SK-N-SH (cell line): ENCODE measurements around the gene YIF1B. TPM values are rescaled to one million over a fixed set of nuclear protein-coding genes. Genes with fewer than 3 reads are reported as not detected.
"Not testable (repeated sequence)": the region's sequence is repeated elsewhere in the genome, so short reads cannot be mapped to it uniquely, and the experiment has no call there.

Experiments used
- CTCF ChIA-PET: fragments of 300-600, 350-600 bp; formaldehyde crosslinking; extraction: SDS; loops from one replicate; lab custom pipeline; 2021; lab: Yijun Ruan, JAX
- POLR2A ChIA-PET: fragments of 350-600 bp; sonication (Branson Sonifier 250); formaldehyde crosslinking; extraction: SDS; loops from one replicate; lab custom pipeline; 2020; ENCODE audit warnings: antibody characterized with exemption, inconsistent platforms; lab: Yijun Ruan, JAX
- DNase-seq: peaks from one replicate; pipeline ENCODE4 v3.0.0; 2012
- H2AFZ ChIP-seq: fragments of 200-600 bp; sonication (generic); 2 replicates; pipeline ENCODE4 v1.8.1; 2016; ENCODE audit warnings: antibody characterized with exemption, mild to moderate bottlenecking, low read depth
- H3F3A ChIP-seq: fragments of 200-600 bp; sonication (generic); replicated peaks from 2 replicates; pipeline ENCODE3; 2016; ENCODE audit warnings: antibody characterized with exemption, mild to moderate bottlenecking; ENCODE audit not compliant: insufficient read depth
- H3K27ac ChIP-seq, 2 experiments: fragments of 200-500 bp in 1 of 2; fragments of 200-600 bp in 1 of 2; sonication (Bioruptor generic) in 1 of 2; sonication (generic), shearing (Covaris generic) in 1 of 2; 2 replicates each; pipeline versions ENCODE4 v1.5.1 to v1.6.1; 2014 to 2016; ENCODE audit warnings: low read depth in 2 of 2, inconsistent platforms in 1 of 2, low read length in 1 of 2, mild to moderate bottlenecking in 1 of 2, mixed read lengths in 1 of 2
- H3K27me3 ChIP-seq: fragments of 200-600 bp; sonication (generic), shearing (Covaris generic); 2 replicates; pipeline ENCODE4 v1.6.1; 2016; ENCODE audit warnings: mixed run types; ENCODE audit not compliant: insufficient read depth
- H3K36me3 ChIP-seq, 2 experiments: fragments of 200-500 bp in 1 of 2; fragments of 200-600 bp in 1 of 2; sonication (Bioruptor generic) in 1 of 2; sonication (generic) in 1 of 2; replicated peaks in 1 of 2; 2 replicates each; pipeline versions ENCODE3 to v1.5.1; 2014 to 2016; ENCODE audit warnings: low read length in 1 of 2, mild to moderate bottlenecking in 1 of 2; ENCODE audit not compliant: insufficient read depth in 2 of 2, control insufficient read depth in 1 of 2
- H3K4me1 ChIP-seq, 2 experiments: fragments of 200-500 bp in 1 of 2; fragments of 200-600 bp in 1 of 2; sonication (Bioruptor generic) in 1 of 2; sonication (generic), shearing (Covaris generic) in 1 of 2; 2 replicates each; pipeline versions ENCODE4 v1.5.1 to v1.6.1; 2014 to 2016; ENCODE audit warnings: low read depth in 1 of 2, low read length in 1 of 2, mixed run types in 1 of 2; ENCODE audit not compliant: insufficient read depth in 2 of 2, control insufficient read depth in 1 of 2
- H3K4me2 ChIP-seq: fragments of 200-600 bp; sonication (generic), shearing (Covaris generic); 2 replicates; pipeline ENCODE4 v1.6.1; 2017; ENCODE audit warnings: mixed run types
- H3K4me3 ChIP-seq, 2 experiments: fragments of 200-500 bp in 1 of 2; fragments of 200-600 bp in 1 of 2; sonication (Bioruptor generic) in 1 of 2; sonication (generic), shearing (Covaris generic) in 1 of 2; 2 replicates each; pipeline versions ENCODE4 v1.5.1 to v1.8.1; 2014 to 2016; ENCODE audit warnings: low read depth in 2 of 2, inconsistent platforms in 1 of 2, low read length in 1 of 2, mild to moderate bottlenecking in 1 of 2, mixed read lengths in 1 of 2, moderate library complexity in 1 of 2
- H3K79me2 ChIP-seq: fragments of 200-600 bp; sonication (generic); 2 replicates; pipeline ENCODE4 v1.8.1; 2017; ENCODE audit warnings: mild to moderate bottlenecking; ENCODE audit not compliant: insufficient read depth
- H3K9ac ChIP-seq: fragments of 200-600 bp; sonication (generic); 2 replicates; pipeline ENCODE4 v1.6.1; 2017; ENCODE audit warnings: mixed run types
- H3K9me2 ChIP-seq: fragments of 200-600 bp; sonication (generic); 2 replicates; pipeline ENCODE4 v1.6.1; 2017; ENCODE audit warnings: mixed run types
- H3K9me3 ChIP-seq: fragments of 200-600 bp; sonication (generic); 2 replicates; pipeline ENCODE4 v1.6.1; 2017; ENCODE audit warnings: mixed run types, mild to moderate bottlenecking, moderate library complexity
- H4K20me1 ChIP-seq: fragments of 200-600 bp; sonication (generic); 2 replicates; pipeline ENCODE4 v1.6.1; 2017; ENCODE audit warnings: mild to moderate bottlenecking, mixed run types; ENCODE audit not compliant: insufficient read depth
- EZH2phosphoT487 ChIP-seq: fragments of 200-600 bp; sonication (generic); IDR thresholded peaks from 2 replicates; pipeline ENCODE4 v1.6.1; 2017; ENCODE audit warnings: low read depth, mixed run types, mild to moderate bottlenecking, antibody characterized with exemption, moderate library complexity, borderline replicate concordance
- FOXM1 ChIP-seq: IDR thresholded peaks from 2 replicates; pipeline ENCODE4 v1.4.0; 2012; ENCODE audit warnings: low read depth, mild to moderate bottlenecking
- GABPA ChIP-seq: IDR thresholded peaks from 2 replicates; pipeline ENCODE4 v1.4.0; 2012; ENCODE audit warnings: low read depth, mild to moderate bottlenecking
- JUND ChIP-seq: IDR thresholded peaks from 2 replicates; pipeline ENCODE4 v1.4.0; 2012
- MEF2A ChIP-seq: IDR thresholded peaks from 2 replicates; pipeline ENCODE4 v1.4.0; 2012; ENCODE audit warnings: low read depth, borderline replicate concordance
- MXI1 ChIP-seq: IDR thresholded peaks from 2 replicates; pipeline ENCODE4 v1.6.1; 2012; ENCODE audit warnings: mild to moderate bottlenecking, low read depth, low read length, improper control_type of control experiment
- NFIC ChIP-seq: IDR thresholded peaks from 2 replicates; pipeline ENCODE4 v1.4.0; 2012; ENCODE audit warnings: borderline replicate concordance
- POLR2AphosphoS5 ChIP-seq: IDR thresholded peaks from 2 replicates; pipeline ENCODE4 v1.6.1; 2012; ENCODE audit warnings: low read depth, low read length
- RCOR1 ChIP-seq: fragments of 150-350 bp; IDR thresholded peaks from 2 replicates; pipeline ENCODE4 v1.6.1; 2017; ENCODE audit warnings: antibody characterized with exemption, low read length
- RFX5 ChIP-seq: IDR thresholded peaks from 2 replicates; pipeline ENCODE4 v1.6.1; 2012; ENCODE audit warnings: mild to moderate bottlenecking, improper control_type of control experiment, low read length
- RXRA ChIP-seq: IDR thresholded peaks from 2 replicates; pipeline ENCODE4 v1.4.0; 2012; ENCODE audit warnings: low read depth, mild to moderate bottlenecking, borderline replicate concordance
- TCF12 ChIP-seq: IDR thresholded peaks from 2 replicates; pipeline ENCODE4 v1.4.0; 2012
- YY1 ChIP-seq: IDR thresholded peaks from 2 replicates; pipeline ENCODE4 v1.4.0; 2012; ENCODE audit warnings: low read depth, mild to moderate bottlenecking
- WGBS: methylation state at CpG from one replicate; pipeline ENCODE4 v1.1.6; 2017; ENCODE audit warnings: low lambda C conversion rate; 5-methylcytosine and 5-hydroxymethylcytosine counted together
- polyA plus RNA-seq, 3 experiments: library from polyadenylated mRNA; depleted of rRNA; stranded (reverse); fragments of >200 nt; gene quantifications; 2 replicates each; pipeline ENCODE4 v1.2.3, GENCODE V29; 2012
- TF ChIP-seq, protein P1 (sequence below): IDR thresholded peaks from 2 replicates; pipeline ENCODE4; 2012
- TF ChIP-seq, protein P2 (sequence below): IDR thresholded peaks from 2 replicates; pipeline ENCODE4 v1.4.0; 2012; ENCODE audit warnings: low read depth, borderline replicate concordance
- TF ChIP-seq, protein P3 (sequence below): IDR thresholded peaks from 2 replicates; pipeline ENCODE4 v1.4.0; 2012; ENCODE audit warnings: low read depth
- TF ChIP-seq, protein P4 (sequence below): IDR thresholded peaks from 2 replicates; pipeline ENCODE4 v1.4.0; 2012; ENCODE audit warnings: low read depth, borderline replicate concordance

The YIF1B gene, protein sequence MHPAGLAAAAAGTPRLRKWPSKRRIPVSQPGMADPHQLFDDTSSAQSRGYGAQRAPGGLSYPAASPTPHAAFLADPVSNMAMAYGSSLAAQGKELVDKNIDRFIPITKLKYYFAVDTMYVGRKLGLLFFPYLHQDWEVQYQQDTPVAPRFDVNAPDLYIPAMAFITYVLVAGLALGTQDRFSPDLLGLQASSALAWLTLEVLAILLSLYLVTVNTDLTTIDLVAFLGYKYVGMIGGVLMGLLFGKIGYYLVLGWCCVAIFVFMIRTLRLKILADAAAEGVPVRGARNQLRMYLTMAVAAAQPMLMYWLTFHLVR
- polyA plus RNA-seq (2012; rRNA removed), result 121 and 128 TPM in 2 replicates
- polyA plus RNA-seq (2012; cell fraction: cytosol; rRNA removed), result 44.6 and 79.2 TPM in 2 replicates
- polyA plus RNA-seq (2012; cell fraction: nucleus; rRNA removed), result 134 and 151 TPM in 2 replicates

DNA sequence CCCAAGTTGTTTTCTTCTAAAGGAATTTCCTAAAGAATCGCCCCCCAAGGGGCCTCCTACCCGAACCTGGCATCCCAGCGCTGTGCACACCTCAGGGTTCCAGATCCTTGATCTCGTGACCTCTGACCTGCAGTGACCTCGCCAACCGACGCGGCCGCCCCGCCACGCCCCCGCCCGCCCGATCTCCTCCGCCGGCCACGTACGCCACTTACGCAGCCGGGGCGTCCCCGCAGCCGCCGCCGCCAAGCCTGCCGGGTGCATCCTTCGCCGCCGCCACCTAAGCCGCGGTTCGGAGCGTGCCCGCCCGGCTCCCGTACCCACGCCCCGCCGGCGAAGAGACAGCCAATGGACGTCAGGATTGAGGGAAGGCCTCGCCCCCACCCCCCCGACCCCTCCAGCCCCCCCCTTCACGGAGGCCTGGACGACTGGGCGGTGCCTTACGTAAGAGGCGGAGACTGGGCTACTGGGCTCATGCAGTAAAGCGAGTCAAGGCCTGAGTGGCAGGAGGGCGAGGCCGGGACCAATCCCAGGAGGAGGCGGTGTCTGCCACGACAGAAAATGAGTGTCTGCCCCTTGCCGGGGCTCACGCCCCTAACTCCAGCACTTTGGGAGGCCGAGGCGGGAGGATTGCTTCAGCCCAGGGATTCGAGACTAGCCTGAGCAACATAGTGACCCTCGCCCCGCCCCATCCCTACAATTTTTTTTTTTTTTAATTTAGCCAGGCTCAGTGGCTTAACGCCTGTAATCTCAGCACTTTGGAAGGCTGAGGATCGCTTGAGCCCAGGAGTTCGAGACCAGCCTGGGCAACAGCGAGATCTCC is at the start of gene YIF1B:
TSS of gene YIF1B (minus strand) at position 291 of the 820 bp plus-strand sequence. CDS start at position 261, 30 bp downstream.
- H3K27me3 ChIP-seq, result 0 out of 2 replicates have a peak, but pooled peaks cover 15% of the 10 kb centered on the region
- peaks cover 0 to 16% of the 10 kb centered on the region in 2 experiments; a peak in 1 of 4 replicates for H3K4me1 ChIP-seq
- no peaks in the 10 kb centered on the region for H3K9me2 ChIP-seq
- peak within 1 kb of the TSS; percentile 94 for H2AFZ ChIP-seq
- no peaks in the 10 kb centered on the region for H3K36me3 ChIP-seq
- no peaks in the 10 kb centered on the region for H4K20me1 ChIP-seq
- WGBS, result 2% methylated on average over 27 of the region's 64 CpGs
- peak; percentile 99 for DNase-seq
- TF ChIP-seq GABPA (no peak), NFIC (no peak), JUND (no peak), RXRA (no peak), POLR2AphosphoS5 (peak; percentile 21; the same call in 1 of the 2 replicates), YY1 (0 out of 2 replicates have a peak, but pooled peaks have one; percentile 42), MEF2A (no peak), TCF12 (no peak), FOXM1 (no peak), RFX5 (peak; percentile 13; the same call in 1 of the 2 replicates), MXI1 (peak; percentile 50; the same call in 1 of the 2 replicates), RCOR1 (no peak; the same call in 1 of the 2 replicates), EZH2phosphoT487 (no peak)
- TF ChIP-seq, protein P1, sequence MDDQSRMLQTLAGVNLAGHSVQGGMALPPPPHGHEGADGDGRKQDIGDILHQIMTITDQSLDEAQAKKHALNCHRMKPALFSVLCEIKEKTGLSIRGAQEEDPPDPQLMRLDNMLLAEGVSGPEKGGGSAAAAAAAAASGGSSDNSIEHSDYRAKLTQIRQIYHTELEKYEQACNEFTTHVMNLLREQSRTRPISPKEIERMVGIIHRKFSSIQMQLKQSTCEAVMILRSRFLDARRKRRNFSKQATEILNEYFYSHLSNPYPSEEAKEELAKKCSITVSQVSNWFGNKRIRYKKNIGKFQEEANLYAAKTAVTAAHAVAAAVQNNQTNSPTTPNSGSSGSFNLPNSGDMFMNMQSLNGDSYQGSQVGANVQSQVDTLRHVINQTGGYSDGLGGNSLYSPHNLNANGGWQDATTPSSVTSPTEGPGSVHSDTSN, result peak; percentile 89
- TF ChIP-seq, protein P2, sequence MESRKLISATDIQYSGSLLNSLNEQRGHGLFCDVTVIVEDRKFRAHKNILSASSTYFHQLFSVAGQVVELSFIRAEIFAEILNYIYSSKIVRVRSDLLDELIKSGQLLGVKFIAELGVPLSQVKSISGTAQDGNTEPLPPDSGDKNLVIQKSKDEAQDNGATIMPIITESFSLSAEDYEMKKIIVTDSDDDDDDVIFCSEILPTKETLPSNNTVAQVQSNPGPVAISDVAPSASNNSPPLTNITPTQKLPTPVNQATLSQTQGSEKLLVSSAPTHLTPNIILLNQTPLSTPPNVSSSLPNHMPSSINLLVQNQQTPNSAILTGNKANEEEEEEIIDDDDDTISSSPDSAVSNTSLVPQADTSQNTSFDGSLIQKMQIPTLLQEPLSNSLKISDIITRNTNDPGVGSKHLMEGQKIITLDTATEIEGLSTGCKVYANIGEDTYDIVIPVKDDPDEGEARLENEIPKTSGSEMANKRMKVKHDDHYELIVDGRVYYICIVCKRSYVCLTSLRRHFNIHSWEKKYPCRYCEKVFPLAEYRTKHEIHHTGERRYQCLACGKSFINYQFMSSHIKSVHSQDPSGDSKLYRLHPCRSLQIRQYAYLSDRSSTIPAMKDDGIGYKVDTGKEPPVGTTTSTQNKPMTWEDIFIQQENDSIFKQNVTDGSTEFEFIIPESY, result no peak
- TF ChIP-seq, protein P3, sequence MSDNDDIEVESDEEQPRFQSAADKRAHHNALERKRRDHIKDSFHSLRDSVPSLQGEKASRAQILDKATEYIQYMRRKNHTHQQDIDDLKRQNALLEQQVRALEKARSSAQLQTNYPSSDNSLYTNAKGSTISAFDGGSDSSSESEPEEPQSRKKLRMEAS, result 0 out of 2 replicates have a peak, but pooled peaks have one; percentile 50
- TF ChIP-seq, protein P4, sequence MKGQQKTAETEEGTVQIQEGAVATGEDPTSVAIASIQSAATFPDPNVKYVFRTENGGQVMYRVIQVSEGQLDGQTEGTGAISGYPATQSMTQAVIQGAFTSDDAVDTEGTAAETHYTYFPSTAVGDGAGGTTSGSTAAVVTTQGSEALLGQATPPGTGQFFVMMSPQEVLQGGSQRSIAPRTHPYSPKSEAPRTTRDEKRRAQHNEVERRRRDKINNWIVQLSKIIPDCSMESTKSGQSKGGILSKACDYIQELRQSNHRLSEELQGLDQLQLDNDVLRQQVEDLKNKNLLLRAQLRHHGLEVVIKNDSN, result no peak
- peak within 1 kb of the TSS; percentile 69 to 73 for H3K4me3 ChIP-seq
- peak within 1 kb of the TSS; percentile 90 for H3K4me2 ChIP-seq
- no peaks in the 10 kb centered on the region for H3K9me3 ChIP-seq
- ChIA-PET CTCF (interaction anchor here (1.0 to 1.2 kb wide), 2 partner anchors 19 to 418 kb away, joined by 3 to 4 read pairs; no protein-coding TSS in a partner anchor), POLR2A (no interaction called here)
- peaks cover 39% of the 10 kb centered on the region for H3K79me2 ChIP-seq
- H3F3A ChIP-seq, result no peaks in the 10 kb centered on the region
- peak within 1 kb of the TSS; percentile 74 for H3K9ac ChIP-seq
- peak within 1 kb of the TSS; percentile 56 to 63 for H3K27ac ChIP-seq

DNA sequence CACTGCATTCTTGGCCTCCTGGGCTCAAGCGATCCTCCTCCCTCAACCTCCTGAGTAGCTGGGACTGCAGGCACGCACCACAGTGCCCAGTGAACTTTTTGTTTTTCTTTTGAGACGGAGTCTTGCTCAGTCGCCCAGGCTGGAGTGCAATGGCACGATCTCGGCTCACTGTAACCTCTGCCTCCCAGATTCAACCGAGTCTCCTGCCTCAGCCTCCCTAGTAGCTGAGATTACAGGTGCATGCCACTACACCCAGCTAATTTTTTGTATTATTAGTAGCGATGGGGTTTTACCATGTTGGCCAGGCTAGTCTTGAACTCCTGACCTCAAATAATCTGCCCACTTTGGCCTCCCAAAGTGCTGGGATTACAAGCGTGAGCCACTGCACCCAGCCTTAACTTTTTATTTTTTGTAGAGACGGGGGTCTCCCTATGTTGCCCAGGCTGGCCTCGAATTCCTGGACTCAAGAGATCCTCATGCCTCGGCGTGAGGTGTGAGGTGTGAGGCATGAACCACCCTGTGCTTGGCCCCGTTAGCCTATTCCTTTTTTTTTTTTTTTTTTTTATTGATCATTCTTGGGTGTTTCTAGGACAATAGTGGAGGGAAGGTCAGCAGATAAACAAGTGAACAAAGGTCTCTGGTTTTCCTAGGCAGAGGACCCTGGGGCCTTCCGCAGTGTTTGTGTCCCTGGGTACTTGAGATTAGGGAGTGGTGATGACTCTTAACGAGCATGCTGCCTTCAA is 47.4 kb upstream of the YIF1B start:
- Histone ChIP-seq H3K4me2 (peak overlapping the region; percentile 98), H3K27me3 (peaks cover 33% of the 10 kb centered on the region), H3K4me3 (peak overlapping the region; percentile 58 to 89), H3K4me1 (peaks cover 0 to 10% of the 10 kb centered on the region in 2 experiments; a peak in 1 of 4 replicates), H3K9ac (peak overlapping the region; percentile 37; the same call in 1 of the 2 replicates), H3K27ac (0 out of 4 replicates have a peak overlapping the region, but pooled peaks of 1 of the 2 experiments have one; percentile 47)
- not testable (repeated sequence) for H2AFZ ChIP-seq, H3K36me3 ChIP-seq, H3K9me2 ChIP-seq, H4K20me1 ChIP-seq, DNase-seq, H3K9me3 ChIP-seq, H3F3A ChIP-seq, H3K79me2 ChIP-seq
- CTCF ChIA-PET, result interaction anchor here (0.8 to 0.9 kb wide), 2 partner anchors 11 to 119 kb away, joined by 3 read pairs; partner anchors contain the start of gene PSMD8
- WGBS, result 71% methylated on average over 15 of the region's 16 CpGs
- POLR2A ChIA-PET, result interaction anchor here (0.7 to 1.8 kb wide), 2 partner anchors 11 to 25 kb away, joined by 3 to 17 read pairs; partner anchors contain the start of genes GGN and PSMD8
